Heart left ventricle (tissue), 16 donors: ENCODE data around the gene LGR5. TPM values are rescaled to one million over a fixed set of nuclear protein-coding genes. Genes with fewer than 3 reads are reported as not detected.

ENCODE experiments used
- ATAC-seq, 4 donors: fragments of 200-7000 bp; cut with Tn5 transposase; one replicate each; pipeline ENCODE4 v1.9.1; 2020 to 2022; ENCODE audit warnings: moderate library complexity in 4 of 4, mild to moderate bottlenecking in 3 of 4, moderate number of reproducible peaks in 1 of 4
- DNase-seq, 5 donors: peaks; one replicate each; pipeline ENCODE4 v3.0.0-alpha.2; 2020
- H3K27ac ChIP-seq, 12 donors: fragments of 200-600 bp; sonication (generic) in 4 of 12; one replicate each; pipeline versions ENCODE4 v1.5.0 to v1.8.0; 2016 to 2022; ENCODE audit warnings: mild to moderate bottlenecking in 2 of 12
- H3K27me3 ChIP-seq, 9 donors: fragments of 200-600 bp; sonication (generic) in 2 of 9; one replicate each; pipeline versions ENCODE4 v1.5.1 to v1.8.0; 2016 to 2022; ENCODE audit warnings: mild to moderate bottlenecking in 3 of 9
- H3K36me3 ChIP-seq, 9 donors: fragments of 200-600 bp; sonication (generic) in 2 of 9; one replicate each; pipeline versions ENCODE4 v1.5.0 to v1.8.0; 2018 to 2022; ENCODE audit warnings: mild to moderate bottlenecking in 2 of 9
- H3K4me1 ChIP-seq, 12 donors: fragments of 200-600 bp; sonication (generic) in 4 of 12; one replicate each; pipeline versions ENCODE4 v1.5.0 to v1.8.0; 2016 to 2022; ENCODE audit warnings: mild to moderate bottlenecking in 3 of 12
- H3K4me3 ChIP-seq, 12 donors: fragments of 200-600 bp; sonication (generic) in 4 of 12; one replicate each; pipeline versions ENCODE4 v1.5.0 to v1.8.0; 2017 to 2022; ENCODE audit warnings: mild to moderate bottlenecking in 9 of 12, moderate library complexity in 4 of 12
- H3K9me3 ChIP-seq, 12 donors: fragments of 200-600 bp; sonication (generic) in 4 of 12; one replicate each; pipeline versions ENCODE4 v1.5.0 to v1.8.0; 2016 to 2022; ENCODE audit warnings: mild to moderate bottlenecking in 1 of 12
- CTCF ChIP-seq, 12 donors: fragments of 200-600 bp; sonication (generic) in 4 of 12; IDR thresholded peaks; one replicate each; pipeline versions ENCODE4 v1.5.0 to v1.8.0; 2018 to 2022; ENCODE audit warnings: antibody characterized with exemption in 12 of 12, mild to moderate bottlenecking in 5 of 12
- POLR2A ChIP-seq, 2 donors: fragments of 450-650 bp; IDR thresholded peaks; one replicate each; pipeline ENCODE4 v1.6.1; 2017; ENCODE audit warnings: antibody characterized with exemption in 2 of 2, mild to moderate bottlenecking in 2 of 2, moderate library complexity in 2 of 2
- WGBS, 4 donors: extraction: QIAGEN DNeasy Blood & Tissue Kit in 2 of 4; methylation state at CpG; one replicate each; pipeline versions ENCODE4 v1.1.5 to v1.1.7; 2013 to 2018; 5-methylcytosine and 5-hydroxymethylcytosine counted together
- intact Hi-C, 10 donors: fragments of 100-400 bp; cut with DNase I; formaldehyde crosslinking; loops; one replicate each; pipeline versions ENCODE4 v1.11.1 to v1.14.2; 2022
- polyA plus RNA-seq, 2 donors: library from polyadenylated mRNA; stranded (reverse); fragments of 200-250 nt; gene quantifications; one replicate each; pipeline ENCODE4 v1.2.3, GENCODE V29; 2013
- total RNA-seq, 9 donors: library from RNA; depleted of rRNA in 2 of 9; stranded (reverse); fragments of >200 nt in 2 of 9; fragmentation: NEBNext Ultra II Directional in 3 of 9; extraction: Animal tissue kit (Norgen Biotek cat#: 25700) in 3 of 9; gene quantifications; one replicate each; pipeline versions ENCODE4 v1.1.0 to v1.2.4, GENCODE V29; 2016 to 2023
- donor health status: ischemic (EF 13 %, LVEDD 7.1; RV severe dilation, severe dysfunction).
- donor health status: healthy with polysubstance abuse.
- donor health status: DM: no; HTN: yes; CAD: no.
- donor health status: DM: no; HTN: no; CAD: no.
- donor health status: ischemic (EF 25% LVEDD 6.9; RV normal size, moderate dysfunction).
- donor health status: ischemic (EF 25% LVEDD 5.7; RV mildly dilated, moderate dysfunction).
- donor health status: healthy.
- donor health status: DM: yes; HTN: yes; CAD: no.
- donor health status: ischemic (EF 35%, LVEDD 5.7; RV mildly dilated, moderate dysfunction).
- donor health status: nonischemic (EF 11% LVEDD 7.7; RV severe dilation, severe dysfunction).
- donor health status: DM: yes; HTN: yes; CAD: no.
- donor health status: PGD.
- donor health status: ischemic (EF 29% LVEDD 5.4; RV normal size, mild dysfunction).
- donor health status: nonischemic (EF 23%, LVEDD 6.1; RV moderate dilation, normal function).

The LGR5 gene
- total and polyA plus RNA-seq, 11 donors = 0.03 to 0.20 (median 0.13) TPM; not detected in 7

GRCh38 chr12:71426300-71427047, 13.1 kb upstream of the LGR5 start:
- intact Hi-C loops = loop anchor here in 1 of 10 donors (10.0 kb wide), 1 partner anchor 128 kb away; no protein-coding TSS in a partner anchor
- H3K9me3 ChIP-seq = no peaks in the 10 kb centered on the region
- no peak for ATAC-seq

DNA sequence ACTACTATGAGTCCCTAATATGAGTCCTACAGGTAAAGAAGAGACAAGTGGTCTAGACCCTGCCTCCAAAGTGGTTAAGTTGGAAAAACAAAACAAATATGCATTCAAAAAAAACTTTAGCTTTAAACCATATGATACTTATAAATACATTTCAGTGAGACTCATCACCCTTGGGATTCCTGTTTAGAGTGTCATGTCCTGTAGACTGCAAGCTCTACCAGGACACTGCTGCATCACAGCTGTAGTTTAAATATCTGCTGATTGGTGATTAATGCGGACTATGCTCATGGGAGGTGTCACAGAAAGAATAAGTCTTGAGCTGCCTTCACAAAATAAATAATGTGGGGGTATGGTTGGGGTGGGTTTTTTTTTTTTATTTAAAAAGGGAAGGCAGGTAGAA, 8.8 kb upstream of the LGR5 start:
- WGBS, 4 donors = 60 to 97% (median 93%) methylated on average over 1 of the region's 1 CpG
- H3K27me3 ChIP-seq = peaks cover 0 to 15% (median 0%) of the 10 kb centered on the region in 9 donors
- no peak for TF ChIP-seq POLR2A (IDR thresholded peaks at IDR 0.05)
- no peaks in the 10 kb centered on the region for H3K36me3 ChIP-seq
- no peak overlapping the region for H3K27ac ChIP-seq
- no peaks in the 10 kb centered on the region for H3K4me1 ChIP-seq
- peaks cover 0 to 7% (median under 1%) of the 10 kb centered on the region in 12 donors for H3K9me3 ChIP-seq
- ATAC-seq (no peak), DNase-seq (no peak)
- intact Hi-C loops = no loop called here
- H3K4me3 ChIP-seq = no peak overlapping the region

More at GRCh38 chr12:71426300-71427047, 13.1 kb upstream of the LGR5 start:
- Histone ChIP-seq H3K27ac (no peak overlapping the region), H3K4me1 (no peaks in the 10 kb centered on the region), H3K4me3 (no peak overlapping the region), H3K36me3 (no peaks in the 10 kb centered on the region), H3K27me3 (peaks cover 0 to 24% (median 0%) of the 10 kb centered on the region in 9 donors)
- TF ChIP-seq CTCF (IDR thresholded peaks at IDR 0.05) (no peak), POLR2A (IDR thresholded peaks at IDR 0.05) (no peak)
- no peak for DNase-seq
- 84 to 90% (median 87%) methylated on average over 3 of the region's 3 CpGs for WGBS, 4 donors

- no peaks in the 10 kb centered on the region for H3K36me3 ChIP-seq
- H3K9me3 ChIP-seq = peaks cover 0 to 18% (median 6%) of the 10 kb centered on the region in 12 donors
- no peak for ATAC-seq
- DNase-seq = no peak
- TF ChIP-seq POLR2A (IDR thresholded peaks at IDR 0.05) (no peak), CTCF (IDR thresholded peaks at IDR 0.05) (no peak)
- 71 to 74% (median 74%) methylated on average over 3 of the region's 3 CpGs for WGBS, 4 donors
- peaks cover 0 to 24% (median 0%) of the 10 kb centered on the region in 9 donors for H3K27me3 ChIP-seq
- H3K4me1 ChIP-seq = no peaks in the 10 kb centered on the region
- intact Hi-C loops = no loop called here
- H3K4me3 ChIP-seq = no peak overlapping the region
- H3K27ac ChIP-seq = no peak overlapping the region
Measured at GRCh38 chr12:71431991-71432390, 7.6 kb upstream of the LGR5 start.

DNA sequence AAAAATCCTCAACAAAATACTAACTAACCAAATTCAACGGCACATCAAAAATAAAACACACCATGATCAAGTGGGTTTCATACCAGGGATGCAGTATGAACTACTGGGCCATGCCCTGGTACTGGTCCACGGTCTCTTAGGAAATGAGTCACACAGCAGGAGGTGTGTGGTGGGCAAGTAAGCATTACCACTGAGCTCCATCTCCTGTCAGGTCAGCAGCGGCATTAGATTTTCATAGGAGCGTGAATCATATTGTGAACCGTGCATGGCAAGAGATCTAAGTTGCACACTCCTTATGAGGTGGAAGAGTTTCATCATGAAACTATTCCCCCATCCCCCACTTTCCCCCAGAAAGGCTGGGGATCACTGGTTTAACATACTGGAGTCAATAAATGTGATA, 6.7 kb upstream of the LGR5 start:
- TF ChIP-seq CTCF (IDR thresholded peaks at IDR 0.05) (no peak), POLR2A (IDR thresholded peaks at IDR 0.05) (no peak)
- peaks cover 0 to 33% (median 7%) of the 10 kb centered on the region in 9 donors for H3K27me3 ChIP-seq
- DNase-seq = no peak
- 86 to 91% (median 89%) methylated on average over 5 of the region's 5 CpGs for WGBS, 4 donors
- no peak overlapping the region for H3K27ac ChIP-seq
- H3K36me3 ChIP-seq = no peaks in the 10 kb centered on the region
- peaks cover 0 to 18% (median 6%) of the 10 kb centered on the region in 12 donors for H3K9me3 ChIP-seq
- H3K4me1 ChIP-seq = no peaks in the 10 kb centered on the region
- H3K4me3 ChIP-seq = no peak overlapping the region
- ATAC-seq = no peak
- intact Hi-C loops = no loop called here
